Superior temporal gyrus (tissue), 1 donor: ENCODE data around the gene LONRF2.
A peak's percentile ranks its signal among the peaks of the same experiment; 100 is the strongest.

Source experiments
- DNase-seq: peaks from one replicate; pipeline ENCODE4 v3.0.0-alpha.2; 2016; ENCODE audit errors: extremely low spot score

Gene LONRF2

GRCh38 chr2:100276716-100277115 lies 45.6 kb downstream of the LONRF2 start:
- no peak for DNase-seq

GRCh38 chr2:100275200-100275589 lies 47.1 kb downstream of the LONRF2 start:
- DNase-seq = no peak

GRCh38 chr2:100274566-100275199 lies 47.6 kb downstream of the LONRF2 start:
- no peak for DNase-seq

GRCh38 chr2:100274076-100274475 lies 48.2 kb downstream of the LONRF2 start:
- no peak for DNase-seq

- no peak for DNase-seq
These were observed 48.9 kb downstream of the LONRF2 start for GRCh38 chr2:100273387-100273786.

GRCh38 chr2:100272841-100273329 lies 49.4 kb downstream of the LONRF2 start:
- no peak for DNase-seq

GRCh38 chr2:100271210-100271609 lies 51.1 kb downstream of the LONRF2 start:
- DNase-seq = no peak

- DNase-seq = no peak
These were observed 51.7 kb downstream of the LONRF2 start for GRCh38 chr2:100270381-100271146.

- DNase-seq = no peak
These were observed 52.4 kb downstream of the LONRF2 start for GRCh38 chr2:100269889-100270288.

- DNase-seq = no peak
These were observed 53.3 kb downstream of the LONRF2 start for GRCh38 chr2:100268986-100269385.

- no peak for DNase-seq
These were observed 54.5 kb downstream of the LONRF2 start for GRCh38 chr2:100267751-100268150.

- no peak for DNase-seq
These were observed 56.2 kb downstream of the LONRF2 start for GRCh38 chr2:100266126-100266525.

GRCh38 chr2:100265226-100265625 lies 57.1 kb downstream of the LONRF2 start:
- DNase-seq = no peak

GRCh38 chr2:100264651-100265050 lies 57.6 kb downstream of the LONRF2 start:
- no peak for DNase-seq

GRCh38 chr2:100264121-100264520 lies 58.2 kb downstream of the LONRF2 start:
- DNase-seq = no peak

- peak; percentile 90 for DNase-seq
These were observed 59.6 kb downstream of the LONRF2 start for GRCh38 chr2:100262555-100263320.

GRCh38 chr2:100262046-100262445 lies 60.3 kb downstream of the LONRF2 start:
- no peak for DNase-seq

GRCh38 chr2:100260712-100261620 lies 61.3 kb downstream of the LONRF2 start:
- DNase-seq = peak; percentile 90

- no peak for DNase-seq
These were observed 63.2 kb downstream of the LONRF2 start for GRCh38 chr2:100259106-100259505.

- DNase-seq = no peak
These were observed 64.4 kb downstream of the LONRF2 start for GRCh38 chr2:100257939-100258338.

- no peak for DNase-seq
These were observed 65.5 kb downstream of the LONRF2 start for GRCh38 chr2:100256849-100257248.
